HG03442 (cell line): Measurements from ENCODE around the gene RNF25.
A peak's percentile ranks its signal among the peaks of the same experiment; 100 is the strongest.

ENCODE experiments used
- ATAC-seq: cut with Tn5 transposase; IDR thresholded peaks from one replicate; pipeline ENCODE4 v1.9.1; 2021; ENCODE audit warnings: mild to moderate bottlenecking, moderate library complexity; ENCODE audit not compliant: unreplicated experiment

RNF25 gene, protein sequence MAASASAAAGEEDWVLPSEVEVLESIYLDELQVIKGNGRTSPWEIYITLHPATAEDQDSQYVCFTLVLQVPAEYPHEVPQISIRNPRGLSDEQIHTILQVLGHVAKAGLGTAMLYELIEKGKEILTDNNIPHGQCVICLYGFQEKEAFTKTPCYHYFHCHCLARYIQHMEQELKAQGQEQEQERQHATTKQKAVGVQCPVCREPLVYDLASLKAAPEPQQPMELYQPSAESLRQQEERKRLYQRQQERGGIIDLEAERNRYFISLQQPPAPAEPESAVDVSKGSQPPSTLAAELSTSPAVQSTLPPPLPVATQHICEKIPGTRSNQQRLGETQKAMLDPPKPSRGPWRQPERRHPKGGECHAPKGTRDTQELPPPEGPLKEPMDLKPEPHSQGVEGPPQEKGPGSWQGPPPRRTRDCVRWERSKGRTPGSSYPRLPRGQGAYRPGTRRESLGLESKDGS

GRCh38 chr2:218671654-218672566 lies at the start of gene RNF25, which contains the start of gene STK36:
Gene RNF25 (minus strand): TSS chr2:218672002. CDS start chr2:218671970, 32 bp downstream.
Gene STK36 (plus strand): TSS chr2:218672086. CDS start chr2:218672830, 744 bp downstream.
- peak; percentile 98 for ATAC-seq

DNA sequence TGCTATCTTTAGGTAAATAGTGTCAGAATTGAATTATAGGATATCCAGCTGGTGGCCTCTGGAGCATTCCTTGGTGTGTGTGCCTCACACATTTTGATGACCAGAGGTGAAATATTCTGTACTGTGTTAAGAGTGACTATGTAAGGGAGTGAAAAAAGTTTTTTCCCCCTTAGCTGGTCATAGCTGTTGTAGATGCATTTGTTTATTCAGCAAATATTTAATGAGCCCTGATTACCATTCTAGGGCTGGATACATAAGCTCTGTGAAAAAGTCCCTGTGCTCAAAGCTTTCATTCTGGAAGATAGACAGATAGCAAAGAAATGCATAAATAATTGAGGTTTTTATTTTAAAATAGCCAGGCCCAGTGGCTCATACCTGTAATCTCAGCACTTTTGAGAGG lies 49.7 kb upstream of the RNF25 start:
- no peak for ATAC-seq

GRCh38 chr2:218720048-218721041 lies 48.5 kb upstream of the RNF25 start:
- no peak for ATAC-seq

GRCh38 chr2:218719457-218719856 lies 47.7 kb upstream of the RNF25 start:
- ATAC-seq: no peak

- ATAC-seq: no peak
Observed at GRCh38 chr2:218718058-218718457, 46.3 kb upstream of the RNF25 start.

DNA sequence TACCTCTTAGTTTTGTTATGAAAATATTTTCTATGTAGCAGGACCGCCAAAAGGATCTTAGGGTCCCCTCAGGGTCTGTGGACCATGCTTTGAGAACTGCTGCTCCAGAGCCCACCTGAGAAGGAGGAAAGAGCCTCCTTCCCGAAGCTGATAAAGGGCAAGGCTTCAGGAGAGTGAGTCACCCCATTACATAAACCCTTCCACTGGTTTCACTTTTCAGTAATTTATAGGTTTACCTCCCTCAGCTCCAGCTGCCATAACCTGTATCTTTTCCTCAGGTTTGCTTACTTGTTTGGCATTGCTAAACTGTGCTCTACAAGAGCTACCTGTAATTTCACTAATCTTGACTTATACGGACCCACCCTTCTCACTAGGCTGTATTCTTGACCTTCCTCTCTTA lies 45.5 kb upstream of the RNF25 start:
- no peak for ATAC-seq

- ATAC-seq: no peak
Observed at GRCh38 chr2:218716070-218716469, 44.3 kb upstream of the RNF25 start.

GRCh38 chr2:218713922-218714321 lies 42.1 kb upstream of the RNF25 start:
- no peak for ATAC-seq

DNA sequence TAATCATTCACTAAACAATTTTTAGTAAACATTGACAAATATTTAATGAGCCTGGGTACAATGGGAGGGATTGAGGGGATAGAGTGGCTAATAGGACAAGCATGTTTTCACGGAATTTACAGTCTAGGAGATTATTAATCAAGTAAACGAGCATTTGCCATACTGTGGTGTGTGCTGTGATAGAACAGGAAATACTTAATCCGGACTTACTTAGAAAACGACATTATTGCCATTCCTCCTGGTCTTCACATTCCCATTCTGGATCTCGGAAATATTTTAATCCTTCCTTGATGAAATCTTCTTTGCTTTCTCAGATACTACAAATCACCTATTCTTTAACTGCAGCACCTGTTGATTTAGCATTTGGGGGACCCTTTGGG lies 39.7 kb upstream of the RNF25 start:
- no peak for ATAC-seq

GRCh38 chr2:218710687-218711549 lies 39.1 kb upstream of the RNF25 start, which contains the start of gene TTLL4:
Gene TTLL4 (plus strand): TSS chr2:218710835. CDS start chr2:218737677, 26,842 bp downstream.
- peak; percentile 91 for ATAC-seq

DNA sequence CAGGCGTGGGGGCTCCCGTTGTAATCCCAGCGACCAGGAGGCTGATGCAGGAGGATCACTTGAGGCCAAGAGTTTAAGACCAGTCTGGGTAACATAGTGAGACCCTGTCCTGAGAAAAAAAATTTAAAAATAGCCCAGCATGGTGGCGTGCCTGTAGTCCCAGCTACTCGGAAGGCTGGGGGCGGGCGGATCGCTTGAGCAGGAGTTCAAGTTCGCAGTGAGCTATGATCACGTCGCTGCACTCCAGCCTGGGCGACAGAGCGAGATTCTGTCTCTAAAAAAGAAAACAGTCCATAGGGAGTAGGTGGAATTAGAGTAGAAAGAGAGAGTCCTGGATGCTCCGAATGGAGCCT lies 38.5 kb upstream of the RNF25 start:
- ATAC-seq: no peak

DNA sequence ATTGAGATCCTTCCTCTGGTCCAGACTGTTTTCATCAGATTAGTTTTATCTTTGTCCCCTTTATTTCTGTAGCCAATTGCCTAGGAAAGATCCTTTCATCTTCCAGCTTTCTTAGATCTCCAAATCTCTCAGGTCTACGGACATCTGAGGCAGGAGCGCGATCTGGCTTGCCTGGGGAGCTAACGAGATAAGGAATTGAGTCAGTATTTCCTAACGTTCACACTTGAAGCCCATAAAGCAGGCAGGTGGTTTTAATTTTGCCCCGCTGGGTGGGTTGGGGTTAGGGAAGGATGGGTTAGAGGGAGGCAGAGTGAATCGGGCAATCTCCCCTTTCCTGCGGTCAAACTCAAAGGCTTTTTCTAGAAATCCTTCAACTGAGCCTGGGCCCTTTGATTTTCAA lies 38.1 kb upstream of the RNF25 start:
- ATAC-seq: no peak

DNA sequence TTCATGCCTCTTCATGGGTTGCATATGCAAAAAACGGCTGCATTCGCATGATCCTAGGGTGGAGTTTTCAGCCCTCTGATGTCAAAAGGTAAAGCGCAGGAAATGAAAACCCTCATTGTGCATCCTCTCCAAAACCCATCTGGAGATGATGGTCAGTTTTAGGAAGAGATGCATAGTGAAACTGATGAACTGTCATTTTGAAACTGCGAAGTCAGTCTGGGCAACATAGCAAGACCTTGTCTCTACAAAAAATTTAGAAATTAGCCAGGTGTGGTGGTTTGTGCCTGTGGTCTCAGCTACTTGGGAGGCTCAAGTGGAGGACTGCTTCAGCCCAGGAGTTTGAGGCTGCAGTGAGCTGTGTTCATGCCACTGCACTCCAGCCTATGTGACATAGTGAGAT lies 36.3 kb upstream of the RNF25 start:
- ATAC-seq: peak; percentile 16

- no peak for ATAC-seq
Observed at GRCh38 chr2:218703341-218703740, 31.5 kb upstream of the RNF25 start.

- no peak for ATAC-seq
Observed at GRCh38 chr2:218701806-218702205, 30.0 kb upstream of the RNF25 start.

GRCh38 chr2:218698885-218699284 lies 27.1 kb upstream of the RNF25 start:
- no peak for ATAC-seq

GRCh38 chr2:218694405-218695145 lies 22.8 kb upstream of the RNF25 start:
- no peak for ATAC-seq

- ATAC-seq: no peak
Observed at GRCh38 chr2:218691234-218691633, 19.4 kb upstream of the RNF25 start.
